ENCODE results near the gene EPAS1. TPM values are rescaled to one million over a fixed set of nuclear protein-coding genes. Genes with fewer than 3 reads are reported as not detected.

EPAS1 gene
- total and polyA plus RNA-seq, 2 of the 13 experiments (the other 11 are each of a cell fraction or from before 2014, with no cell fraction given): 47.1 to 182 TPM

- TF ChIP-seq EEA1 (CRISPR knock-in tag; IDR thresholded peaks at IDR 0.05; ENCODE audit: borderline replicate concordance) (no peak), RXRA (CRISPR knock-in tag; IDR thresholded peaks at IDR 0.05) (peak; percentile 98), ZNF17 (CRISPR knock-in tag; IDR thresholded peaks at IDR 0.05) (no peak), RFX3 (CRISPR knock-in tag; IDR thresholded peaks at IDR 0.05) (no peak), ZNF75D (CRISPR knock-in tag; IDR thresholded peaks at IDR 0.05; ENCODE audit: borderline replicate concordance) (no peak), ATF4 (CRISPR knock-in tag; IDR thresholded peaks at IDR 0.05) (peak in 1 of 2 experiments; percentile 78; a peak in 2 of 4 replicates), SKIL (CRISPR knock-in tag; IDR thresholded peaks at IDR 0.05; ENCODE audit: borderline replicate concordance) (peak; percentile 97), BRD4 (CRISPR knock-in tag; IDR thresholded peaks at IDR 0.05) (peak; percentile 77; the same call in 1 of the 2 replicates), ZMYM4 (CRISPR knock-in tag; IDR thresholded peaks at IDR 0.05) (peak; percentile 96), ZNF609 (CRISPR knock-in tag; IDR thresholded peaks at IDR 0.05; ENCODE audit: borderline replicate concordance) (peak; percentile 90), HNF4G (IDR thresholded peaks at IDR 0.05; ENCODE audit: borderline replicate concordance, low read depth, low read length) (peak; percentile 89; the same call in 1 of the 2 replicates), HNF4G (CRISPR knock-in tag; IDR thresholded peaks at IDR 0.05; ENCODE audit: borderline replicate concordance, low read depth) (peak; percentile 88; the same call in 1 of the 2 replicates), NRL (CRISPR knock-in tag; IDR thresholded peaks at IDR 0.05; ENCODE audit: borderline replicate concordance) (peak; percentile 64), ZNF24 (IDR thresholded peaks at IDR 0.05) (no peak), STAG1 (CRISPR knock-in tag; IDR thresholded peaks at IDR 0.05) (peak; percentile 38), ZNF788 (CRISPR knock-in tag; IDR thresholded peaks at IDR 0.05; ENCODE audit: borderline replicate concordance) (peak; percentile 94; the same call in 1 of the 2 replicates), ZBTB44 (CRISPR knock-in tag; IDR thresholded peaks at IDR 0.05) (no peak), HCFC1 (IDR thresholded peaks at IDR 0.05; ENCODE audit: low read depth, low read length) (no peak)
Observed at GRCh38 chr2:46315103-46315890, 18.1 kb downstream of the EPAS1 start (continued).
